ENCODE measurements around the gene PTH1R.

GRCh38 chr3:46830801-46831200, 46.7 kb upstream of the PTH1R start:
- TF ChIP-seq FOSL2 (IDR thresholded peaks at IDR 0.05) (no peak), FOSL2 (CRISPR knock-in tag; IDR thresholded peaks at IDR 0.05) (no peak), POLR2A (IDR thresholded peaks at IDR 0.05; ENCODE audit: low read length) (no peak), CTCF (IDR thresholded peaks at IDR 0.05) (no peak), CBX8 (IDR thresholded peaks at IDR 0.05) (no peak), ZFP36 (IDR thresholded peaks at IDR 0.05; ENCODE audit: borderline replicate concordance, partially characterized antibody) (no peak), JUNB (IDR thresholded peaks at IDR 0.05) (no peak), RNF2 (IDR thresholded peaks at IDR 0.05; ENCODE audit: borderline replicate concordance, low read depth) (no peak), MAFK (IDR thresholded peaks at IDR 0.05; ENCODE audit: partially characterized antibody) (no peak), ZSCAN20 (CRISPR knock-in tag; IDR thresholded peaks at IDR 0.05) (no peak)
